Right lung (tissue), 5 donors: ENCODE results near the gene NR1D2. TPM values are rescaled to one million over a fixed set of nuclear protein-coding genes. Genes with fewer than 3 reads are reported as not detected.

Experiments used
- DNase-seq, 2 donors: peaks; one replicate each; pipeline ENCODE4 v3.0.0-alpha.2; 2013
- polyA plus RNA-seq, 5 donors: library from polyadenylated mRNA; unstranded; fragments of 120-200 nt; gene quantifications; one replicate each; pipeline versions ENCODE4 v1.2.1 to v1.2.3, GENCODE V29; 2013; ENCODE audit warnings: inconsistent platforms in 1 of 5, low replicate concordance in 1 of 5; ENCODE audit not compliant: insufficient read length in 5 of 5, insufficient read depth in 1 of 5

Gene NR1D2
- polyA plus RNA-seq, 5 donors = 22.3 to 50.2 (median 38.9) TPM

- no peak for DNase-seq
These were observed 16.0 kb downstream of the NR1D2 start for GRCh38 chr3:23961066-23961465.

- no peak for DNase-seq
These were observed 16.8 kb downstream of the NR1D2 start for GRCh38 chr3:23961913-23962312.

GRCh38 chr3:23964537-23965235, 19.6 kb downstream of the NR1D2 start:
- DNase-seq = no peak

- peak; percentile 89 to 93 for DNase-seq
These were observed 21.2 kb downstream of the NR1D2 start for GRCh38 chr3:23966328-23966727.

GRCh38 chr3:23968463-23969184, 23.5 kb downstream of the NR1D2 start:
- DNase-seq = no peak

- no peak for DNase-seq
These were observed 24.3 kb downstream of the NR1D2 start for GRCh38 chr3:23969393-23969792.

GRCh38 chr3:23971684-23972083, 26.6 kb downstream of the NR1D2 start:
- DNase-seq = no peak

GRCh38 chr3:23976555-23976954, 31.5 kb downstream of the NR1D2 start:
- DNase-seq = no peak

- DNase-seq = no peak
These were observed 34.5 kb downstream of the NR1D2 start for GRCh38 chr3:23979569-23979968.

GRCh38 chr3:23981136-23981535, 36.0 kb downstream of the NR1D2 start:
- no peak for DNase-seq

GRCh38 chr3:23981955-23982354, 36.9 kb downstream of the NR1D2 start:
- DNase-seq = no peak

- no peak for DNase-seq
These were observed 39.8 kb downstream of the NR1D2 start for GRCh38 chr3:23984934-23985333.

GRCh38 chr3:23985747-23986544, 40.9 kb downstream of the NR1D2 start:
- no peak for DNase-seq

GRCh38 chr3:23987356-23987755, 42.3 kb downstream of the NR1D2 start:
- DNase-seq = no peak

GRCh38 chr3:23991306-23991682, 46.2 kb downstream of the NR1D2 start:
- DNase-seq = no peak

GRCh38 chr3:23991683-23992628, 46.9 kb downstream of the NR1D2 start:
- DNase-seq = peak; percentile 36 to 56

- DNase-seq = no peak
These were observed 48.6 kb downstream of the NR1D2 start for GRCh38 chr3:23993556-23994243.

- DNase-seq = peak; percentile 31 to 51
These were observed 49.1 kb downstream of the NR1D2 start for GRCh38 chr3:23994244-23994569.

- no peak for DNase-seq
These were observed 50.1 kb downstream of the NR1D2 start for GRCh38 chr3:23995219-23995618.

- DNase-seq = no peak
These were observed 51.0 kb downstream of the NR1D2 start for GRCh38 chr3:23996095-23996524.
